ENCODE measurements around the gene OTOP2. TPM values are rescaled to one million over a fixed set of nuclear protein-coding genes. Genes with fewer than 3 reads are reported as not detected.
A peak's percentile ranks its signal among the peaks of the same experiment; 100 is the strongest.
"Not testable (repeated sequence)": the region's sequence is repeated elsewhere in the genome, so short reads cannot be mapped to it uniquely, and the experiment has no call there.

Gene OTOP2
- total RNA-seq, 1 donor from 2014 or later, result not detected

DNA sequence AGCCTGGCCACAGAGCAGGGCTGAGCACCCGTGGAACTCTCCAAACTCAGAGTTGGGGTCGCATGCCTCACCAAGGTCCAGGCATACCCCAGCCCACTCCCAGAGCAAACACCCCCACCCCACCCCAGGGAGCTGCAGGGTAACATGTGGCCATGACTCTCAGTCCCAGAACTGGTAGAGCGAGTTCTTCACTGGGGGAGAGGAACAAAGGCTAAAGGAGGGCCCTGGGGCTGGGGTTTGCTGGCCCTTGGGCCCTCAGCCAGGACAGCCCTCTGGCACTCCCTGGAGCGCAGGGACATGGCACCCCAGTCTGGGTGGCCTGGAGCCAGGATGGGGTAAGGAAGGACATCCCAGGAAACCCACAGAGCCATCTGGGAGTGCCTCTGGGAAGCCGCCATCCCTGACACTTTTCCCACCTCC is 44.3 kb downstream of the OTOP2 start:
- no peak overlapping the region for H3K9ac ChIP-seq (ENCODE audit: low read depth in 1 of 3, low read length in 3 of 3)
- peaks cover 16 to 34% (median 26%) of the 10 kb centered on the region in 3 donors for H3K27me3 ChIP-seq (ENCODE audit: control insufficient read depth in 3 of 3, insufficient read depth in 3 of 3, low read length in 3 of 3)
- H3K4me3 ChIP-seq (ENCODE audit: low read length in 3 of 3), result no peak overlapping the region
- no peaks in the 10 kb centered on the region for H3K36me3 ChIP-seq (ENCODE audit: control insufficient read depth in 3 of 3, insufficient read depth in 3 of 3, low read length in 3 of 3)
- H3K27ac ChIP-seq (ENCODE audit: low read depth, low read length), result no peak overlapping the region
- H3K9me3 ChIP-seq (ENCODE audit: control insufficient read depth in 3 of 3, low read length in 3 of 3), result no peaks in the 10 kb centered on the region
- H3K4me1 ChIP-seq (ENCODE audit: control insufficient read depth in 3 of 3, insufficient read depth in 3 of 3, low read length in 3 of 3), result peaks cover 4 to 9% (median 7%) of the 10 kb centered on the region in 3 donors

DNA sequence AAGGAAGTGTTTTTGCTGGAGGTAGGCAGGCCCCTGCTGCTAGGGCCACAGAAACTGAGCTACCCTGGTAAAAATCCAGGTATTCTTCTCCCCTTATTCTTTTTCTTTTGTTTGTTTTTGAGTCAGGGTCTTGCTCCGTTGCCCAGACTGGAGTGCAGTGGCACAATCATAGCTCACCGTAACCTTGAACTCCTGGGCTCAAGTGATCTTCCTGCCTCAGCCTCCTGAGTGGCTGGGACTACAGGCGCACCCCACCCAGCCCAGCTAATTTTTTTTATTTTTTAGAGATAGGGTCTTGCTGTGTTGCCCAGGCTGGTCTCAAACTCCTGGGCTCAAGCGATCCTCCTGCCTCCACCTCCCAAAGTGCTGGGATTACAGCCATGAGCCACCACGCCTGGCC is 45.4 kb downstream of the OTOP2 start:
- not testable (repeated sequence) for H3K36me3 ChIP-seq (ENCODE audit: control insufficient read depth in 3 of 3, insufficient read depth in 3 of 3, low read length in 3 of 3); H3K4me1 ChIP-seq (ENCODE audit: control insufficient read depth in 3 of 3, insufficient read depth in 3 of 3, low read length in 3 of 3); H3K9me3 ChIP-seq (ENCODE audit: control insufficient read depth in 3 of 3, low read length in 3 of 3); H3K9ac ChIP-seq (ENCODE audit: low read depth in 1 of 3, low read length in 3 of 3); H3K4me3 ChIP-seq (ENCODE audit: low read length in 3 of 3); H3K27ac ChIP-seq (ENCODE audit: low read depth, low read length)
- peaks cover 20 to 39% (median 35%) of the 10 kb centered on the region in 3 donors for H3K27me3 ChIP-seq (ENCODE audit: control insufficient read depth in 3 of 3, insufficient read depth in 3 of 3, low read length in 3 of 3)

DNA sequence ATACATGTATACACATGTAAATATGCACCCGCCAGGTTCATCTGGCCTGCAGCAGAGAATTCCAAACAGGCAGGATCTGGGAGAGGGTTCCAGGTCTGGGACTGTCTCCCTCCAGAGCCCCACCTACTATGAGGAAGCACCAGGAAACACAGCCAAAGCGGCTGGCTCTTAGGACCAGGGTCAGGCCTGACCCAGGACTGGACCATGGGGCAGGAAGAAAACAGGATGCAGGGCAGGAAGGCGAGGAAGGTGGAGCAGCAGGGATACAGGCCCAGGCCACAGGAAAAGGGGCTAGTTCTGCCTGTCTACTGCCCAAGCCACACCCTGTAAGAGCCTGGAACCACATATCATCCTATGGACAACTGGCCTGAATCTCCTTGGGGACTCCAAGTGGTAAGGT is 46.3 kb downstream of the OTOP2 start:
- Histone ChIP-seq H3K27ac (ENCODE audit: low read depth, low read length) (no peak overlapping the region), H3K9ac (ENCODE audit: low read depth in 1 of 3, low read length in 3 of 3) (peak overlapping the region in 1 of 3 donors; percentile 25), H3K27me3 (ENCODE audit: control insufficient read depth in 3 of 3, insufficient read depth in 3 of 3, low read length in 3 of 3) (peaks cover 21 to 38% (median 38%) of the 10 kb centered on the region in 3 donors), H3K4me3 (ENCODE audit: low read length in 3 of 3) (peak overlapping the region; percentile 3 to 54 (median 51)), H3K9me3 (ENCODE audit: control insufficient read depth in 3 of 3, low read length in 3 of 3) (no peaks in the 10 kb centered on the region), H3K36me3 (ENCODE audit: control insufficient read depth in 3 of 3, insufficient read depth in 3 of 3, low read length in 3 of 3) (no peaks in the 10 kb centered on the region), H3K4me1 (ENCODE audit: control insufficient read depth in 3 of 3, insufficient read depth in 3 of 3, low read length in 3 of 3) (peaks cover 4 to 9% (median 7%) of the 10 kb centered on the region in 3 donors)

DNA sequence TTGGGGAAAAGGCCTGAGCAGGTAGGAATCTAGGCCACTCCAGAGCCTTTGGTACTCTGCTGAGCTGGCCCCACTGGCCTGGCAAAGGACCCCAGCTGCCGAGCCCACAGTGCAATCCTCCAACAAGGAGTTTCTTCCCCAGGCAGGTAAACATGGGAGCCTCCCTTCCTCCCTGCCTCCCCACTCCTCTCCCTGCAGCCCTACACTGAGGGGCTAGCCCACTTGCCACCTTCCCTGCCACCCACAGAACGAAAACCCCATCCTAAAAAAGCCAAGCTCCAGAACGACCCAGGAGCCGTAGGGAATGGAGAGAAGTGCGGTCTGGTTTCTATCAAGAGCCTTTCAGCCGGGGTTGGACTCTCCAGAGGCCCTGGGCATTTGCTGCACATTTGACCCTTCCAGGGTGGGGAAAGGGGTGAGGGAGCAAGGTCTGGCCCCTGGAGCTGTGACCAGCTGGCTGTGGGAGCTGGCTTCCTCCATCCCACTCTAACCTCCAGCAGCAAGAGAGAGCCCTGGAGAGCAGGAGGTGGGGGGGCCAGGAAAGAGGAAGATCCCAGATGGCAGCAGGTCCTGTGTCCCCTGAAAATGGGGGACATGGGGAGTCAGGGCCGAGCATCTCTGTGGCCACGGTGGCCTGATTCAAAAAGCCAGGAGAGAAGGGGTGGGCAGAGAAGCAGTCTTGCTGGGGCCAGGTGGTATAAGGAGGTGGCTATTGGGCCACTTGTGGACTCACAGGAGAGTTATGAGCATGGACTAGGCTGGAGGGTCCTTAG is 47.2 kb downstream of the OTOP2 start:
- Histone ChIP-seq H3K4me1 (ENCODE audit: control insufficient read depth in 3 of 3, insufficient read depth in 3 of 3, low read length in 3 of 3) (peaks cover 4 to 9% (median 7%) of the 10 kb centered on the region in 3 donors), H3K4me3 (ENCODE audit: low read length in 3 of 3) (peak overlapping the region; percentile 51 to 54 (median 52)), H3K27ac (ENCODE audit: low read depth, low read length) (no peak overlapping the region), H3K27me3 (ENCODE audit: control insufficient read depth in 3 of 3, insufficient read depth in 3 of 3, low read length in 3 of 3) (peaks cover 21 to 38% (median 38%) of the 10 kb centered on the region in 3 donors), H3K9me3 (ENCODE audit: control insufficient read depth in 3 of 3, low read length in 3 of 3) (no peaks in the 10 kb centered on the region), H3K36me3 (ENCODE audit: control insufficient read depth in 3 of 3, insufficient read depth in 3 of 3, low read length in 3 of 3) (no peaks in the 10 kb centered on the region), H3K9ac (ENCODE audit: low read depth in 1 of 3, low read length in 3 of 3) (peak overlapping the region in 2 of 3 donors; percentile 21 to 54)

DNA sequence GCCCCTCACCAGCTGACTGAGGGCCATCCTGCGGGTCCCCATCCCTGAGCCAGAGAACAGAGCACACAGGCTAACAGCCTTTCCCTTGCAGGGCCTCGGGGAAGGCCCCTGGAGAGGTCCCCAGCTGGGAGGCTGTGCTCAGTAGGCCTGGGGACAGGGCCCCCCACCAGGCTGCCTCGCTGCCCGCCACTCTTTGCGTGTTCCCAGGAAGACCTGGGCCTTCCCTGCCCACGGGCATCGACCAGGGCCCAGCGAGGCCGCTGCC is 47.7 kb downstream of the OTOP2 start:
- H3K9ac ChIP-seq (ENCODE audit: low read depth in 1 of 3, low read length in 3 of 3), result peak overlapping the region in 2 of 3 donors; percentile 21 to 54
- no peak overlapping the region for H3K27ac ChIP-seq (ENCODE audit: low read depth, low read length)
- H3K9me3 ChIP-seq (ENCODE audit: control insufficient read depth in 3 of 3, low read length in 3 of 3), result no peaks in the 10 kb centered on the region
- H3K4me1 ChIP-seq (ENCODE audit: control insufficient read depth in 3 of 3, insufficient read depth in 3 of 3, low read length in 3 of 3), result peaks cover 4 to 9% (median 7%) of the 10 kb centered on the region in 3 donors
- no peaks in the 10 kb centered on the region for H3K36me3 ChIP-seq (ENCODE audit: control insufficient read depth in 3 of 3, insufficient read depth in 3 of 3, low read length in 3 of 3)
- peaks cover 21 to 38% (median 38%) of the 10 kb centered on the region in 3 donors for H3K27me3 ChIP-seq (ENCODE audit: control insufficient read depth in 3 of 3, insufficient read depth in 3 of 3, low read length in 3 of 3)
- H3K4me3 ChIP-seq (ENCODE audit: low read length in 3 of 3), result peak overlapping the region; percentile 43 to 54 (median 52)

DNA sequence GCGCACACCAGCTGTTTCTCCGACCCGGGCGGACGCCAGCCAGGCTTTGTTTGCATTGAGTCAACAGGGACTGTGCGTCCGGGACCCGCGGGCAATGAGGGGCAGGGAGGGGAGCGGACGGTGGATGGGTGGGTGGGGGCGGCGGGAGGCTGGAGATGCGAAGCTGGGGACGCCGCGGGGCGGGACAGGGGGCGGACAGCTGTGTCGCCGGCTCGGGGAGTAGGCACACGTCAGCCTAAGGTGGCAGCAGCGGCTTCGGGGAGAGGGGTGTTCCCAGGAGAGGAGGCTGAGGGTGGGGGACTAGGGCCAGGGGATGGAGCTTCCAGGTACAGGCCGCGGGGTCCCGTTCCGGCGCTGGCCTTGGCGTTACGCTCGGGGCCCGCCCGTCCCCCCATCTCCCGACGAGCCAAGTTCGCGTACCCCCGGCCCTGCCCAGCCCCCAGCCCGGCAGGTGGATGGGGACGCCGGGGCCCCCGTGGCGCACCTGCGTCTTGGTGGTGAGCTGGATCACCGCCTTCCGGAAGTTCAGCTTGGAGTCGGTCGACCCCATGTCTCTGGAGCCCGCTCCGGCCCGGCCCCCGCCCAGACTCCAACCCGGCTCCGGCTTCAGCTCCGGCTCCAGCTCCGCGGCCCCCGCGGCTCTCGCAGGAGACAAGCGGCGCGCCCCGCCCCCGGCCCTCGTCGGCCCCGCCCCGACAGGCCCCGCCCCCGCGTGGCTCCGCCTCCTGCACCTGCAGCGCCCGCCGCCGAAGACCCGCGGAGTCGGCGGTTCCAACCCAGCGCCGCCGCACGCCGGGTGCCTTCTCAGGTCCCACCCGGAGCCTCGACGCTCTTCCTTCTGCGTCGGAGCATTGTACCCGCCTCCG is 48.3 kb downstream of the OTOP2 start, which contains the start of gene HID1:
HID1 (minus strand) TSS at position 653 of the 866 bp plus-strand sequence; CDS start at position 550, 103 bp downstream.
- Histone ChIP-seq H3K9me3 (ENCODE audit: control insufficient read depth in 3 of 3, low read length in 3 of 3) (no peaks in the 10 kb centered on the region), H3K36me3 (ENCODE audit: control insufficient read depth in 3 of 3, insufficient read depth in 3 of 3, low read length in 3 of 3) (no peaks in the 10 kb centered on the region), H3K27ac (ENCODE audit: low read depth, low read length) (no peak within 1 kb of the TSS), H3K27me3 (ENCODE audit: control insufficient read depth in 3 of 3, insufficient read depth in 3 of 3, low read length in 3 of 3) (peaks cover 21 to 38% (median 38%) of the 10 kb centered on the region in 3 donors), H3K4me1 (ENCODE audit: control insufficient read depth in 3 of 3, insufficient read depth in 3 of 3, low read length in 3 of 3) (peaks cover 4 to 9% (median 7%) of the 10 kb centered on the region in 3 donors), H3K9ac (ENCODE audit: low read depth in 1 of 3, low read length in 3 of 3) (peak within 1 kb of the TSS; percentile 21 to 54 (median 23)), H3K4me3 (ENCODE audit: low read length in 3 of 3) (peak within 1 kb of the TSS; percentile 48 to 65 (median 52))

DNA sequence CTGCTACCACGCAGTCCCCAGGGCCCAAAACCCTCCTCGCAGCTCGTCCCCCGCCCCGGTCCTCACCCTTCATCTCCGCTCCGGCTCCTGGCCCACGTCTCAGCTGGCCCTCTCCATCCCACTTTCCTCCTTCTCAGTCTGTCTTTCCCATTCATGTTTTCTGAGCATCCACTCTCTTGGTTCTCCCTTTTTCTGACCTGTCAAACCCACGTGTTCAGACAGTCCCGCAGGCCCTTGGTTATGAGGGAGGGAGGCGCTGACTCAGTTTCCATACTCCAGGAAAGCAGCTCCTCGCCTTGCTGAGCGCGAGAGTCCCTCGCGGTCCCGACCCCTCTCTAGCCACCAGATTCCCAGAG is 48.9 kb downstream of the OTOP2 start:
- H3K9me3 ChIP-seq (ENCODE audit: control insufficient read depth in 3 of 3, low read length in 3 of 3), result no peaks in the 10 kb centered on the region
- peaks cover 4 to 9% (median 7%) of the 10 kb centered on the region in 3 donors for H3K4me1 ChIP-seq (ENCODE audit: control insufficient read depth in 3 of 3, insufficient read depth in 3 of 3, low read length in 3 of 3)
- H3K36me3 ChIP-seq (ENCODE audit: control insufficient read depth in 3 of 3, insufficient read depth in 3 of 3, low read length in 3 of 3), result no peaks in the 10 kb centered on the region
- H3K27me3 ChIP-seq (ENCODE audit: control insufficient read depth in 3 of 3, insufficient read depth in 3 of 3, low read length in 3 of 3), result peaks cover 21 to 41% (median 38%) of the 10 kb centered on the region in 3 donors
- no peak overlapping the region for H3K27ac ChIP-seq (ENCODE audit: low read depth, low read length)
- H3K9ac ChIP-seq (ENCODE audit: low read depth in 1 of 3, low read length in 3 of 3), result no peak overlapping the region
- peak overlapping the region in 2 of 3 donors; percentile 45 to 48 for H3K4me3 ChIP-seq (ENCODE audit: low read length in 3 of 3)

DNA sequence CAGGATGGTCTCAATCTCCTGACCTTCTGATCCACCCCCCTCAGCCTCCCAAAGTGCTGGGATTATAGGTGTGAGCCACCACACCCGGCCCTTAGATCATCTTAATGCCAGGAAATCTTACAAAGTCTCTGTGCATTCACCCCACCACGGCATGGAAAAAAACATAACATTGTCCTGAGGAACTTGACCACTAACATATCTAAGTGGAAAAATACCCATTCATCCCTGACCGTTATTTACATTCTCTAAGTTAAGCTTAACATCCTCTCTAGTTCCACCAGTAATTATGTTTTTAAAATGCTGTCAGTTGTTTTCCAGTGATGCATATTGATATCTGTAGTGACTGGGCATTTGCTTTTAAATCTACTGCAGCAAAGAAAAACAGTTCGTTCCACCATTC is 51.9 kb downstream of the OTOP2 start:
- Histone ChIP-seq H3K9me3 (ENCODE audit: control insufficient read depth in 3 of 3, low read length in 3 of 3) (no peaks in the 10 kb centered on the region), H3K27ac (ENCODE audit: low read depth, low read length) (no peak overlapping the region), H3K4me1 (ENCODE audit: control insufficient read depth in 3 of 3, insufficient read depth in 3 of 3, low read length in 3 of 3) (peaks cover 2 to 9% (median 5%) of the 10 kb centered on the region in 3 donors), H3K4me3 (ENCODE audit: low read length in 3 of 3) (no peak overlapping the region), H3K36me3 (ENCODE audit: control insufficient read depth in 3 of 3, insufficient read depth in 3 of 3, low read length in 3 of 3) (no peaks in the 10 kb centered on the region), H3K27me3 (ENCODE audit: control insufficient read depth in 3 of 3, insufficient read depth in 3 of 3, low read length in 3 of 3) (peaks cover 17 to 35% (median 29%) of the 10 kb centered on the region in 3 donors), H3K9ac (ENCODE audit: low read depth in 1 of 3, low read length in 3 of 3) (no peak overlapping the region)

DNA sequence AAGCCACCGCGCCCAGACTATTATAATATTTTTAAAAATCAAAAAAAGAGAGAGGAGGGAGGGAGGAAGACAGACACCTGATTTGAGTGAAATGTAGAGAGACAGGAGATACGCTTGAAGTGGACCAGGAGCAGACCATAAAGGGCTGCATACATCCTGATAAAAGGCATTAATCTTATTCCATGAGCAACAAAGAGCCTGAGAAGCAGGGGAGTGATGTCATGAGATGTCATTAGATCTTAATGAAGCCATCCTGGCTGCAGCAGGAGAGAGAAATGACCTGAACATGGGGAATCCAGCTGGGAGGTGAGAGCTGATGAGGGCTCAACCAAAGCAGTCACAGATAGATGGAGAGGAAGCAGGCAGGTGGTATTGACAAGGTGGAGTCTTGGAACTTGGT is 53.7 kb downstream of the OTOP2 start:
- Histone ChIP-seq H3K9me3 (ENCODE audit: control insufficient read depth in 3 of 3, low read length in 3 of 3) (no peaks in the 10 kb centered on the region), H3K36me3 (ENCODE audit: control insufficient read depth in 3 of 3, insufficient read depth in 3 of 3, low read length in 3 of 3) (no peaks in the 10 kb centered on the region), H3K4me1 (ENCODE audit: control insufficient read depth in 3 of 3, insufficient read depth in 3 of 3, low read length in 3 of 3) (peaks cover 15 to 18% (median 17%) of the 10 kb centered on the region in 3 donors), H3K27me3 (ENCODE audit: control insufficient read depth in 3 of 3, insufficient read depth in 3 of 3, low read length in 3 of 3) (peaks cover 8 to 41% (median 36%) of the 10 kb centered on the region in 3 donors), H3K27ac (ENCODE audit: low read depth, low read length) (no peak overlapping the region), H3K4me3 (ENCODE audit: low read length in 3 of 3) (no peak overlapping the region), H3K9ac (ENCODE audit: low read depth in 1 of 3, low read length in 3 of 3) (no peak overlapping the region)

DNA sequence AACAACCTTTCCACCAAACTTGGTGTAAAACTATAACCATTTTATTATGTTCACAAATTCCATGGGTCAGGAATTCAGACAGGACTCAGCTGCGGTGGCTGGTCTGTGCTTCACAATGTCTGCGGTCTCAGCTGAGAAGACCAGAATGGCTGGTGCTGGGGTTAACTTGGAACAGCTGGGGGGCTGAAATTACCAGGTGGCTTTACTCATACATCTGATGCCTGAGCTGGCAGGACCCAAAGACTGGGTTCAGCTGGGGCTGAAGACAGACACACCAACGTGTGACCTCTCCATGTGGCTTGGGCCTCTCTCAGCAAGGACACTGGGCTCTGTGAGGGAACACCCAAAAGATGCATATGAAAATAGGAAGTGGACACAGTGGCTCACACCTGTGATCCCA is 54.2 kb downstream of the OTOP2 start:
- H3K9ac ChIP-seq (ENCODE audit: low read depth in 1 of 3, low read length in 3 of 3), result no peak overlapping the region
- no peaks in the 10 kb centered on the region for H3K9me3 ChIP-seq (ENCODE audit: control insufficient read depth in 3 of 3, low read length in 3 of 3)
- H3K4me1 ChIP-seq (ENCODE audit: control insufficient read depth in 3 of 3, insufficient read depth in 3 of 3, low read length in 3 of 3), result peaks cover 15 to 16% (median 15%) of the 10 kb centered on the region in 3 donors
- H3K27me3 ChIP-seq (ENCODE audit: control insufficient read depth in 3 of 3, insufficient read depth in 3 of 3, low read length in 3 of 3), result peaks cover 7 to 37% (median 32%) of the 10 kb centered on the region in 3 donors
- no peak overlapping the region for H3K4me3 ChIP-seq (ENCODE audit: low read length in 3 of 3)
- no peaks in the 10 kb centered on the region for H3K36me3 ChIP-seq (ENCODE audit: control insufficient read depth in 3 of 3, insufficient read depth in 3 of 3, low read length in 3 of 3)
- no peak overlapping the region for H3K27ac ChIP-seq (ENCODE audit: low read depth, low read length)
